B cell (primary cell): ENCODE data around the gene ISOC2. TPM values are rescaled to one million over a fixed set of nuclear protein-coding genes. Genes with fewer than 3 reads are reported as not detected.

Experiments
- ATAC-seq: fragments of 200-7000 bp; cut with Tn5 transposase; one replicate; pipeline ENCODE4 v1.10.0; 2021; ENCODE audit warnings: low read depth, mild to moderate bottlenecking, moderate number of reproducible peaks, moderate library complexity
- CTCF ChIA-PET: fragments of 350-600 bp; sonication (Branson Sonifier 250); formaldehyde crosslinking; loops from one replicate; lab custom pipeline; 2021; ENCODE audit warnings: antibody characterized with exemption, inconsistent platforms; lab: Charles Lee
- POLR2A ChIA-PET: fragments of 350-600 bp; sonication (Branson Sonifier 250); formaldehyde crosslinking; loops from one replicate; lab custom pipeline; 2021; ENCODE audit warnings: antibody characterized with exemption; lab: Charles Lee
- DNase-seq: peaks from one replicate; pipeline ENCODE4 v3.0.0; 2013
- H2AFZ ChIP-seq: 2 replicates; pipeline ENCODE4 v1.6.1; 2012; ENCODE audit warnings: mild to moderate bottlenecking, low read depth, low read length; ENCODE audit not compliant: insufficient read depth, poor library complexity, severe bottlenecking
- H3K27ac ChIP-seq, 2 donors: 1 replicate in 1 of 2; 2 replicates in 1 of 2; pipeline ENCODE4 v1.5.1; 2012 to 2013; ENCODE audit warnings: low read length in 2 of 2, mild to moderate bottlenecking in 2 of 2, moderate library complexity in 1 of 2
- H3K27me3 ChIP-seq, 4 experiments: fragments of 200-600 bp in 1 of 4; sonication (generic) in 1 of 4; replicated peaks in 1 of 4; 1 replicate in 2 of 4; 2 replicates in 2 of 4; pipeline versions ENCODE4 v1.6.1 to v1.7.0; 2013 to 2016; ENCODE audit warnings: low read length in 3 of 4, mild to moderate bottlenecking in 2 of 4, mixed read lengths in 1 of 4, moderate library complexity in 1 of 4; ENCODE audit not compliant: insufficient read depth in 4 of 4, control insufficient read depth in 3 of 4; ENCODE audit errors: control extremely low read depth in 1 of 4
- H3K36me3 ChIP-seq, 2 experiments: replicated peaks in 1 of 2; 1 replicate in 1 of 2; 2 replicates in 1 of 2; pipeline versions ENCODE4 v1.6.1 to v1.7.1; 2013; ENCODE audit warnings: low read length in 1 of 2; ENCODE audit not compliant: insufficient read depth in 2 of 2, control insufficient read depth in 1 of 2; ENCODE audit errors: control extremely low read depth in 1 of 2, extremely low read depth in 1 of 2
- H3K4me1 ChIP-seq, 2 donors: fragments of 200-600 bp in 1 of 2; sonication (generic) in 1 of 2; 1 replicate in 1 of 2; 2 replicates in 1 of 2; pipeline versions ENCODE4 v1.5.1 to v1.6.1; 2013 to 2017; ENCODE audit warnings: low read length in 2 of 2; ENCODE audit not compliant: control insufficient read depth in 2 of 2, insufficient read depth in 2 of 2
- H3K4me2 ChIP-seq: replicated peaks from 2 replicates; pipeline ENCODE3; 2012; ENCODE audit warnings: mild to moderate bottlenecking, low read depth, low read length; ENCODE audit not compliant: poor library complexity, severe bottlenecking
- H3K4me3 ChIP-seq, 5 experiments: fragments of 200-600 bp in 1 of 5; sonication (generic) in 1 of 5; 1 replicate in 3 of 5; 2 replicates in 2 of 5; pipeline versions ENCODE4 v1.5.1 to v1.7.0; 2011 to 2016; ENCODE audit warnings: low read length in 4 of 5, mild to moderate bottlenecking in 4 of 5, low read depth in 2 of 5, control low read depth in 1 of 5, moderate library complexity in 1 of 5; ENCODE audit not compliant: insufficient read depth in 1 of 5; ENCODE audit errors: control extremely low read depth in 1 of 5, extremely low read depth in 1 of 5
- H3K79me2 ChIP-seq: fragments of 200-600 bp; sonication (generic); one replicate; pipeline ENCODE4 v1.6.0; 2016; ENCODE audit warnings: low read length; ENCODE audit not compliant: control insufficient read depth, insufficient read depth
- H3K9ac ChIP-seq: fragments of 200-600 bp; sonication (generic); 2 replicates; pipeline ENCODE4 v1.6.1; 2017; ENCODE audit warnings: mild to moderate bottlenecking, low read length, moderate library complexity
- H3K9me3 ChIP-seq, 3 donors: one replicate each; pipeline versions ENCODE4 v1.6.1 to v1.7.1; 2013; ENCODE audit warnings: low read length in 2 of 3; ENCODE audit not compliant: control insufficient read depth in 2 of 3, insufficient read depth in 1 of 3; ENCODE audit errors: control extremely low read depth in 1 of 3
- H4K20me1 ChIP-seq: 2 replicates; pipeline ENCODE4 v1.6.0; 2012; ENCODE audit warnings: mild to moderate bottlenecking, low read length; ENCODE audit not compliant: insufficient read depth, control insufficient read depth, poor library complexity, severe bottlenecking
- H3K27ac Mint-ChIP-seq: one replicate; pipeline ENCODE4 v1.8.0; 2021; ENCODE audit warnings: mixed read lengths
- H3K27me3 Mint-ChIP-seq: one replicate; pipeline ENCODE4 v1.8.0; 2021; ENCODE audit warnings: mixed read lengths
- H3K4me1 Mint-ChIP-seq: one replicate; pipeline ENCODE4 v1.8.0; 2021; ENCODE audit warnings: mixed read lengths
- H3K4me3 Mint-ChIP-seq: one replicate; pipeline ENCODE4 v1.8.0; 2021; ENCODE audit warnings: mixed read lengths
- H3K9me3 Mint-ChIP-seq: one replicate; pipeline ENCODE4 v1.8.0; 2022; ENCODE audit warnings: mixed read lengths; ENCODE audit not compliant: insufficient read depth
- CTCF ChIP-seq: fragments of 200-600 bp; IDR thresholded peaks from one replicate; pipeline ENCODE4 v1.8.0; 2022; ENCODE audit warnings: antibody characterized with exemption, mild to moderate bottlenecking
- EZH2 ChIP-seq: IDR thresholded peaks from 2 replicates; pipeline ENCODE4 v1.6.1; 2012; ENCODE audit warnings: borderline replicate concordance, low read depth, mild to moderate bottlenecking, moderate library complexity, low read length; ENCODE audit not compliant: insufficient read depth, poor library complexity, severe bottlenecking
- WGBS: methylation state at CpG from one replicate; pipeline ENCODE4 v1.1.5; 2013; ENCODE audit warnings: missing lambda C conversion rate; ENCODE audit not compliant: insufficient coverage; 5-methylcytosine and 5-hydroxymethylcytosine counted together
- intact Hi-C: fragments of 100-400 bp; cut with micrococcal nuclease; formaldehyde crosslinking; loops from one replicate; pipeline ENCODE4 v1.10.0; 2022
- polyA plus RNA-seq: library from polyadenylated mRNA; depleted of rRNA; stranded (reverse); fragments of >200 nt; gene quantifications from 2 replicates; pipeline ENCODE4 v1.2.3, GENCODE V29; 2012
- total RNA-seq, 2 donors: library from RNA; stranded (reverse); fragments of 120-200 nt in 1 of 2; gene quantifications; 1 replicate in 1 of 2; 2 replicates in 1 of 2; pipeline versions ENCODE4 v1.2.3 to v1.2.4, GENCODE V29; 2013 to 2022

ISOC2 gene
- total and polyA plus RNA-seq, 2 donors (not counting 1 experiment from before 2014, with no cell fraction given), result 10.0 to 27.6 TPM

GRCh38 chr19:55439052-55439451 lies 22.4 kb downstream of the ISOC2 start:
- TF ChIP-seq CTCF (no peak), EZH2 (no peak)
- H3K36me3 ChIP-seq, result no peaks in the 10 kb centered on the region
- intact Hi-C loops, result no loop called here
- H3K9ac ChIP-seq, result no peak overlapping the region
- H3K9me3 ChIP-seq, result peaks cover 0 to 31% (median 0%) of the 10 kb centered on the region in 3 donors
- Mint-ChIP-seq H3K27me3 (peaks cover 61% of the 10 kb centered on the region), H3K9me3 (no peaks in the 10 kb centered on the region), H3K4me3 (no peak overlapping the region), H3K4me1 (peaks cover 20% of the 10 kb centered on the region), H3K27ac (peak overlapping the region; percentile 32)
- no peak overlapping the region for H3K27ac ChIP-seq
- CTCF ChIA-PET, result interaction anchor here (1.0 kb wide), 1 partner anchor 21 kb away, joined by 3 read pairs; no protein-coding TSS in a partner anchor
- 67% methylated on average over 5 of the region's 5 CpGs for WGBS
- POLR2A ChIA-PET, result no interaction called here
- no peak overlapping the region for H3K4me2 ChIP-seq
- no peak overlapping the region for H2AFZ ChIP-seq
- H4K20me1 ChIP-seq, result no peaks in the 10 kb centered on the region
- DNase-seq (no peak), ATAC-seq (no peak)
- H3K4me1 ChIP-seq, result peaks cover 21 to 33% of the 10 kb centered on the region in 2 donors
- H3K27me3 ChIP-seq, result peaks cover 0 to 74% (median 54%) of the 10 kb centered on the region in 4 experiments
- no peaks in the 10 kb centered on the region for H3K79me2 ChIP-seq
- H3K4me3 ChIP-seq, result no peak overlapping the region

GRCh38 chr19:55437410-55437809 lies 24.0 kb downstream of the ISOC2 start:
- no peak for TF ChIP-seq CTCF
- H3K9me3 Mint-ChIP-seq, result no peaks in the 10 kb centered on the region
- Histone ChIP-seq H3K27me3 (peaks cover 0 to 77% (median 53%) of the 10 kb centered on the region in 4 experiments), H3K4me3 (no peak overlapping the region), H3K79me2 (no peaks in the 10 kb centered on the region), H3K27ac (no peak overlapping the region), H3K36me3 (no peaks in the 10 kb centered on the region), H4K20me1 (no peaks in the 10 kb centered on the region), H3K9me3 (peaks cover 0 to 31% (median 0%) of the 10 kb centered on the region in 3 donors), H2AFZ (no peak overlapping the region), H3K4me2 (no peak overlapping the region), H3K9ac (no peak overlapping the region), H3K4me1 (peaks cover 21 to 31% of the 10 kb centered on the region in 2 donors)
- ChIA-PET CTCF (interaction anchor here (1.2 kb wide), 1 partner anchor 30 kb away, joined by 3 read pairs; no protein-coding TSS in a partner anchor), POLR2A (no interaction called here)
- no peak overlapping the region for H3K27ac Mint-ChIP-seq
- ATAC-seq, result no peak
- H3K4me1 Mint-ChIP-seq, result peaks cover 14% of the 10 kb centered on the region
- DNase-seq, result no peak
- peaks cover 54% of the 10 kb centered on the region for H3K27me3 Mint-ChIP-seq
- H3K4me3 Mint-ChIP-seq, result no peak overlapping the region
- intact Hi-C loops, result no loop called here
- 6% methylated on average over 17 of the region's 17 CpGs for WGBS
